ENCODE data around the gene MRPL58. TPM values are rescaled to one million over a fixed set of nuclear protein-coding genes. Genes with fewer than 3 reads are reported as not detected.

Gene MRPL58
- total and polyA plus RNA-seq, 12 donors: 43.7 to 72.3 (median 52.1) TPM

DNA sequence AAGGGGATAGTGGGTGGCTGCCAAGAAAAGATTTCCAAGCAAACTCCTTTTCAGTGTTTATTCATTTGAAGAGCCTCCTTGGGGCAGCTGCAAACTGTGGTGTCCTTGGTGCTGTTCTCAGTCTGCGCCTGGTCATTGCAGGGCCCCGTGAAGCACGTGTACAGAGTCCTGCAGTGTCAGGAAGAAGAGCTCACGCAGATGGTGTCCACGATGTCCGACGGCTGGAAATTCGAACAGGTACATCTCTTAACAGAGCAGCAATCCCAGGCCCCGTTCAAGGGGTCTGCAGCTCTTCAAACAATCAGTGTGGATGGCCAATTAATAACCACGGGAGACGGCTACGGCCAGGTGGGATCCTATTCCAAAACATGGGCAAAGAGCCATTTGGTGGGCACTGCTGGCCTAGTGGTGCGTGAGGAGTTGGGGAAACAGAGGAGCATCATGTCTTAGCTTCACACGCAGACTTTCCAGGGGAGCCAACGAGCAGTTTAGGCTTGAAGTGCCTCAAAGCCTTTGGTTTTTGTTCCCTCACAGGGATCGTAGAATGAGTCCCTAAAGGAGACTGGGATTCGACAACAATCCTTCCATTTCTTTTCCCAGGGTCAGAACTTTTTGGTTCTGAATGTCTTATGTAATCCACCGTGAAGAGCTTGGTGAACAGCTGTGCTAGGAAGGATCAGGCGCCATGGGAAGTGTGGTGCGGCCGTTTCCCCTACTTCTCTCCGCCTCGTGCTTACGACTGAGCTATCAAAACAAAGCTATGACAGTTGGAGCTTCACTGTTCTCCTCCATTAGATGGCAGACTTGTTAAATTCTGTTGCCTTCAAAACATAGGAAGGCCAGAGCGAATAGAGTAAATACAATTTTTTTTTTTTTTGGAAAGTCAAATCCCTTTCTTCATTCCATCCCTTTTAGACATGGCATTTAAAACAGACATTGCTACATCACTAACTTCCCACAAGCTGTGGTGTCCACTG, 47.2 kb downstream of the MRPL58 start:
- peaks cover 0 to 20% (median 14%) of the 10 kb centered on the region in 9 donors for H3K4me1 ChIP-seq
- peak; percentile 50 to 94 (median 88) for ATAC-seq
- WGBS, 2 donors: 64 to 68% methylated on average over 25 of the region's 25 CpGs
- H3K36me3 ChIP-seq: peaks cover 0 to 93% (median 34%) of the 10 kb centered on the region in 9 donors
- H3K4me3 ChIP-seq: no peak overlapping the region
- peak in 8 of 9 donors; percentile 9 to 69 (median 52) for TF ChIP-seq CTCF (IDR thresholded peaks at IDR 0.05)
- H3K27me3 ChIP-seq: no peaks in the 10 kb centered on the region
- H3K9me3 ChIP-seq: no peaks in the 10 kb centered on the region
- peak overlapping the region in 9 of 10 donors; percentile 40 to 76 (median 68) for H3K27ac ChIP-seq
- DNase-seq: peak in 1 of 2 donors; percentile 55
- intact Hi-C loops (cut with DNase I): loop anchor here in 4 of 10 donors (5.0 to 10.0 kb wide), 4 partner anchors 53 to 145 kb away; partner anchors contain the start of gene NUP85 (in 3 of the 4)

GRCh38 chr17:75060434-75061054, 48.1 kb downstream of the MRPL58 start:
- Histone ChIP-seq H3K4me3 (no peak overlapping the region), H3K27me3 (no peaks in the 10 kb centered on the region), H3K27ac (peak overlapping the region in 9 of 10 donors; percentile 40 to 76 (median 68)), H3K9me3 (no peaks in the 10 kb centered on the region), H3K36me3 (peaks cover 0 to 91% (median 35%) of the 10 kb centered on the region in 9 donors), H3K4me1 (peaks cover 0 to 20% (median 16%) of the 10 kb centered on the region in 9 donors)
- DNase-seq (peak in 1 of 2 donors; percentile 31), ATAC-seq (peak; percentile 44 to 83 (median 66))
- 79 to 90% methylated on average over 26 of the region's 26 CpGs for WGBS, 2 donors
- intact Hi-C loops (cut with DNase I): loop anchor here in 3 of 10 donors (5.0 to 10.0 kb wide), 4 partner anchors 52 to 144 kb away; partner anchors contain the start of gene NUP85 (in 1 of the 3)
- no peak for TF ChIP-seq CTCF (IDR thresholded peaks at IDR 0.05)

GRCh38 chr17:75061055-75061438, 48.6 kb downstream of the MRPL58 start:
- DNase-seq: no peak
- no peak overlapping the region for H3K4me3 ChIP-seq
- peaks cover 0 to 20% (median 16%) of the 10 kb centered on the region in 9 donors for H3K4me1 ChIP-seq
- ATAC-seq: no peak
- peak overlapping the region in 2 of 10 donors; percentile 74 to 75 for H3K27ac ChIP-seq
- H3K27me3 ChIP-seq: no peaks in the 10 kb centered on the region
- H3K9me3 ChIP-seq: no peaks in the 10 kb centered on the region
- peaks cover 0 to 88% (median 31%) of the 10 kb centered on the region in 9 donors for H3K36me3 ChIP-seq
- no peak for TF ChIP-seq CTCF (IDR thresholded peaks at IDR 0.05)
- intact Hi-C loops (cut with DNase I): loop anchor here in 3 of 10 donors (5.0 to 10.0 kb wide), 4 partner anchors 51 to 144 kb away; partner anchors contain the start of gene NUP85 (in 1 of the 3)
- 94 to 97% methylated on average over 10 of the region's 10 CpGs for WGBS, 2 donors

- ATAC-seq (no peak), DNase-seq (no peak)
- Histone ChIP-seq H3K27ac (no peak overlapping the region), H3K4me1 (peaks cover 0 to 20% (median 16%) of the 10 kb centered on the region in 9 donors), H3K4me3 (no peak overlapping the region), H3K27me3 (no peaks in the 10 kb centered on the region), H3K36me3 (peaks cover 0 to 82% (median 27%) of the 10 kb centered on the region in 9 donors), H3K9me3 (no peaks in the 10 kb centered on the region)
- TF ChIP-seq CTCF (IDR thresholded peaks at IDR 0.05): no peak
- WGBS, 2 donors: 85 to 88% methylated on average over 8 of the region's 8 CpGs
- intact Hi-C loops (cut with DNase I): loop anchor here in 3 of 10 donors (5.0 to 10.0 kb wide), 4 partner anchors 51 to 143 kb away; partner anchors contain the start of gene NUP85 (in 1 of the 3)
These were observed 49.1 kb downstream of the MRPL58 start for GRCh38 chr17:75061618-75062017.
